ENCODE data around the gene USP14.

The USP14 gene

DNA sequence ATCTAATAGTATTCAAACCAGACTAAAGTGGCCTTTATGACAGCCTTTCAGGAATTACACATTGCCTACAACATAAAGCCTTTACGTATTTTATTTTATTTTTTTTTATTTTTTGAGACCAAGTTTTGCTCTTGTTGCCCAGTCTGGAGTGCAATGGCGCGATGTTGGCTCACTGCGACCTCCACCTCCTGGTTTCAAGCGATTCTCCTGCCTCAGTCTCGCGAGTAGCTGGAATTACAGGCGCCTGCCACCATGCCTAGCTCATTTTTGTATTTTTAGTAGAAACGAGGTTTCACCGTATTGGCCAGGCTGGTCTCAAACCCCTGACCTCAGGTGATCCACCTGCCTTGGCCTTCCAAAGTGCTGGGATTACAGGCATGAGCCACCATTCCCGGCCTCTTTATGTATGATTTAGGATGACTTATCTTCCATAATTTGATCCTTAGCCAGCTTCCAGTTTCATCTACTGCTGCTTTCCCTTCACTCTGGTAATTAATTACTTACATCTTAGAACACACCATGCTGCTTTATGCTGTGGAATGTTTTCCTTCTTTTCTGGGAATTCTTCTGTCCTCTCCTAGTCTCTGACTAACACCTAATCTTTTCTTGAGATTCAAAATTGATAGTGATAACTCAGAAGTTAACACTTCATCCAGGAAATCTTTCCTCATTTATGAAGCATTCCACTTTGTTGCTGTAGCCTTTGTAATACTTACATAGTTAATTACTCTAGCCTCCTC is 2.6 kb downstream of the USP14 start:
- no peak for DNase-seq

DNA sequence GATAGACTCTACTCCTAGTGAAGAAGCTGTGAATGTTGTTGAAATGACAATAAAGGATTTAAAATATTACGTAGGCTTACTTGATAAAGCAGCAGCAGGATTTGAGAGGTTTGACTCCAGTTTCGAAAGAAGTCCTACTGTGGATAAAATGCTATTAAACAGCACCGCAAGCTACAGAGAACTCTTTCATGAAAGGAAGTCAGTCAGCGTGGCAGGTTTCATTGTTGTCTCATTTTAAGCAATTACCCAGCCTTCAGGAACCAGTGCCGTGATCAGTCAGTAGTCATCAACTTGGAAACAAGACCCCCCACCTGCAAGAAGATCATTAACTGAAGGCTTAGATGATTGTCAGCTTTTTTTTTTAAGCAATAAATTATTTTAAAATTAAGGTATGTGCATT is 14.0 kb downstream of the USP14 start:
- no peak for DNase-seq

DNA sequence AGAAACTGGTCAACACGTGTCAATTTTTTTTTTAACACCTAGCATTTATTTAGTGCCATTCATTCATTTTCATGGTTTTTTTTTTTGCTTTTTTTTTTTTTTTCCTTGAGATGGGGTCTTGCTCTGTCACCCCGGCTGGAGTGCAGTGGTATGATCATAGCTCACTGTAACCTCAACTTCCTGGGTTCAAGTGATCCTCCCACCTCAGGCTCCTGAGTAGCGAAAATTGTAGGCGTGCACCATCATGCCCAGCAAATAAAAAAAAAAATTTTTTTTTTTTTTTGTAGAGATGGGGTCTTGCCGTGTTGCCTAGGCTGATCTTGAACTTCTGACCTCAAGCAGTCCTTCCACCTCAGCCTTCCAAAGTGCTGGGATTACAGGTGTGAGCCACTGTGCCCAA is 21.1 kb downstream of the USP14 start:
- DNase-seq: no peak

DNA sequence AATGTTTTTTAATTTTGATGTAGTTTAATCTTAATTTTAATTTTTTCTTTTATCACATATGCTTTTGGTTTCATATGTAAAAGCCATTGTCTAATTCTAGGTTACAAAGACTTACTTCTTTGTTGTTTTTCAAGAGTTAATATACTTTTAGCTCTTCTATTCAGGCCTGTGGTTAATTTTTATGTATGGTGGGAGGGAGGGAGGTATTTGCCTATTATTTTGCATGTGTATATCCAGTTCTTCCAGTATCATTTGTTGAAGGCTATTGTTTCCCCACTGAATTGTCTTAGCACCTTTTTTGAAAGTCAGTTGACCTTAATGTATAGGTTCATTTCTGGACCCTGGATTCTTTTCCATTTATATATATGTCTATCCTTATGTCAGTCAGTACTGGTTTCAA is 23.4 kb downstream of the USP14 start:
- DNase-seq: no peak

DNA sequence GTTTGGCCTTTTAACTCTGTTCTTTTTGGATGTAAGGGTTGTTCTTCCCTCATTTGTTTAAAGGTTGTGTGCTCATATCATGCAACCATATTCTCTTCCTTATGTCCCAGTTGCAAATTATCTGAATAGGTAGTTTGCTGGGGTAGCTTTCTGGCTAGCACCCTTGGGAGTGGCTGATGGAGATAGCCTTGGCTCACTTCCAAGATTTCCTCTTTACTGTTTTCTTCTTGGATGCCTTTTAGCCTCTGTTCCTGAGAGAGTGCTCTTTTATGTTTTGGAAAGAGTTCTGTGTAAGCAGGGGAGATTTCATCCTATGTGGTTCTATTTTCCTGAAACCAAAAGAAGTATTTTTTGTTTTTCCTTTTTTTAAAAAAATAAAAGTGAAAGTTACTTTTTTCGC is 25.4 kb downstream of the USP14 start:
- DNase-seq: no peak

DNA sequence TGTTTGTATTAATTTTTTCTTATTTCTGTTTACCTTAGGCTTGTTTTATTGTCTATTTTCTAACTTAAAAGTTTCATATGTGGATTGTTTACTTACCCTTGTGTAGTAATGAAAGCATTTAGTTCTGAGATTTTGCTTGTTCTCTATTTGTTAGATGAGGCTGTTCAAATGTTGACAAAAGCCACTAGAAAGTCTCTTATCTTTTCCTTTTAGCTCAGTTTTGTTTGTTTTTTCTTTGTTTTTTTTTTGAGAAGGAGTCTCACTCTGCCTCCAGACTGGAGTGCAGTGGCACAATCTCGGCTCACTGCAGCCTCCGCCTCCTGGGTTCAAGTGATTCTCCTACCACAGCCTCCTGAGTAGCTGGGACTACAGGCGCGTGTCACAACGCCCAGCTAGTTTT is 30.9 kb downstream of the USP14 start:
- no peak for DNase-seq

DNA sequence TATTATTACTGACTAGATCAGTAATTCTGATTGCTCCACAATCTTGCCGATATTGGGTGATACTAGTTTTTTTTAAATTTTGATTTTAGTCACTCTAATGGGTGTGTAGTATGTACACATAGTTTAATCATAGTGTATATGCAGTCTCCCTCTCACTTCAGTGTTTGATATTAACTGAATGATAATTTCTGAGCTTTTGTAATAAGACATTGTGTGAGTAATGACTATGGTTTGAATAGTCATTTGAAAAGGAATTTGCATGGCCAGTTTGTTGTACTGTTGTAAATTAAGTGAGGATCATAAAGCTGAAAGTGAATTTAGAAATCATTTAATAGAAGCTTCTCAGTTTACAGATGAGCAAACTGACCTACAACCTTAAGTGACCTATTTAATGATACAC is 33.4 kb downstream of the USP14 start:
- no peak for DNase-seq

DNA sequence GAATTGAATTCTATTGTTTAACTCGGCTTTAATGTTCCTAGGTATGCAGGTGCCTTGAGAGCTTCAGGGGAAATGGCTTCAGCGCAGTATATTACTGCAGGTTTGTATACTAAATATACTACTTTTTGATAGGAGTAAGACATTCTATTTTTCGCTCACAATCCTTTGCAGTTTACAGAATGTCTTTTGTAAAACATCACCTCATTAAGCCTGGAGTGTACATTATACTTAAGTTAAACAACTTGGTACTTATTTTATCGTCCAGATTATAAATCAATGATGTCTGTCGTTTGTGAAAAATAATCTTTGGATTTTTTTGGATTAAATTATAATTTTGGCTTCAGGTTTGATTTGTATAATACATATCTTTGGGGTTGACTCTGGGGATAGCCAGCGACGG is 34.4 kb downstream of the USP14 start:
- DNase-seq: no peak

DNA sequence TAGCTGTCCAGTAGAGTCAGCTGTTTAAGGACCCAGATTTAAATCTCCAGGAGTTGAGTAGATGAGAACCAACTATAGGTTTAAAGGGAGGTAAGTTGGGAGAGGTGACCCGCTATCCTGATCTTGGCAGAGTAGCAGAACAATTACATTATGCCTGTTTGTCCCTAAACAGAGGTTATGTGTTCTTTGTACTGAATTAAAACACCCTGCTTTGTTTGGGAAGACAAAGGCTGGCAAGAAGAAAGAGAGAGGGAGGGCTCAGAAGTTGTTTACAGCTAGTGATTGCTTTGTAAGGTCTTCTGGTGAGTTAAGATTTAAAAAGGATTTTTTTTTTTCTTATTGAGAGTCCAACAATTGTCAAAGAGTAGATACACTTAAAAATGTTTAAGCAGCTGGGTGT is 37.3 kb downstream of the USP14 start:
- DNase-seq: no peak

DNA sequence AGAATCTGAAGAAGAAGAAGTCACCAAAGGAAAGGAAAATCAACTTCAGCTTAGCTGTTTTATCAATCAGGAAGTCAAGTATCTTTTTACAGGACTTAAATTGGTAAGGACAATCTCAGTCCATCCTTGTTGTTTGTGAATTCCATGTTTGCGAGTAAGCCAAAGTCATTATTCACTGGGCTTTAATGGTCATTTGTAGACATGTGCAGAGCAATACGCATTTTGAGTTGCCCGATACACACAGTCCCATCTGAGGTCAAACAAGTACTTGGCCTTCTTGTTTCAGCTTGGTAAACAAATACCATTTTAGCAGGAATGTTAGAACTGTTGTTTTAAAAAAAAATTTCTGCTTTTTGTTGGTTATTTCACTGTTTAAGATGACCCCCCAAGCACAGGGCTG is 40.9 kb downstream of the USP14 start:
- DNase-seq: no peak

DNA sequence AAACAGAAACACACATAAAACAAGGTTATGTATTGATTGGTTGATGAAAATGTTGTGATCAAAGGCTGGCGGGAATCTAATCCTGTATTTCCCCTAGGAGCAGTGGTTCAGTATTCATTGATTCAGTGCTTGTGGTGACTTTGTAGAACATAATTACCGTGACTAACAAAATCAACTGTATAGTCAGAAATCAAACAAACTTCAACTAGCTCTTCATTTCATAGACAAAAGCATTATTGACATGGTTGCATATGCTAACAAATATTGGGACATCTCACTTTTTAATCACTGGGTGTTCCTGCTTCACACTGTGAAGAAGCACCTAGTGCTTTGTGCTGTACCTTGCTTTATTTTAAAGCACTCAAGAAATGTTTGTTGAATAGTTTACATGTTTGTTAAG is 41.4 kb downstream of the USP14 start:
- DNase-seq: no peak

DNA sequence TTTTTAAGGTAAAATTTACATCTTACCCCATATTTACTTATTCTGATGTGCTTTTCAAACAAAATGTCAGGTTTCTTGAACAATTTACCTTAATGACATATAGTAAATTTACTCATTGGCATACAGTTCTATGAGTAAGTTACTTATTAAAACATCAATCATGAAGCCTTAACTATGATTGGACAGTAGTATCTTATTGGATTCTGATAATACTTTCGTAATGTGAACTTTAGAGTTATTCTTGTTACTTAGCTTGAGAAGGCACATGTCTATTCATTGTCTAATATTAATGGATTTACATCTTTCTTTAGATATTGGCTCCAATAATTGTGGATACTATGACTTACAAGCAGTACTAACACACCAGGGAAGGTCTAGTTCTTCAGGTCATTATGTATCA is 51.7 kb downstream of the USP14 start:
- DNase-seq: no peak

DNA sequence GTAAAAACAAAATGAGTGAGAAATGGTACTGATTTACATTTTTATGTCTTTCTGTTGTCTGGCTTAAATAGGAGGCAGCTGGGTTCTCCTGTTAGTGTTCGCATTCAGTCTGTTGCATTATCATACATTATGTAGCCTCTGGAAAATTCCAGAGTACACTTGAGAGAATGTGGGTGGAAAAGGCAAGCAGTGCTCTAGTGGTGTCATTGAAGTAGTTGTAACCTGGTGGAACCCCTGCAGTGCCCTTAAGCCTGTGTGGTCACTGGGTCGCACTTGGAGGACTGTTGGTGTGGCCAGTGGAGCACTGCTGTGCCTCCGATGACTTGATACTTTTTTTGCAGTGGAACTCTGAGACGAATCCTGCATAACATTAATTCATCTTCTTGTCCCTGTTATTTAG is 52.4 kb downstream of the USP14 start:
- DNase-seq: no peak

DNA sequence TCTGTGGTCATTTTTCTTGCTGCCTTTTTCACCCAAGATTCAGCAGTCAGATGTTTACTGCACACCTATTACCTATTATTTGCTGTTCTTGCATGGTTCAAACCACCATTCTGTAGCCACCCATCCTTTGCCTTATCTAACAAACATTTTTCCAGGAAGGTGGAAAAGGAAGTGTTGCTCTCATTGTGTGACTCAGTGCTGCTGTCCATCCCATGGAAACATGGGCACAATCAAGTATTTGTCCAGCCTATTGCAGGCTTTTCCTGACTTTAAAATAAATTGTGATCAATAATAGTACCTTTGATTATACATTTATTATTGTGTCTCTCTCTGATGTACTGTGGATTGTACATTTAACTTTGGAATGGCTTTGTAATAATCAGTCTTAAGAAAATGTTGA is 53.2 kb downstream of the USP14 start:
- no peak for DNase-seq

DNA sequence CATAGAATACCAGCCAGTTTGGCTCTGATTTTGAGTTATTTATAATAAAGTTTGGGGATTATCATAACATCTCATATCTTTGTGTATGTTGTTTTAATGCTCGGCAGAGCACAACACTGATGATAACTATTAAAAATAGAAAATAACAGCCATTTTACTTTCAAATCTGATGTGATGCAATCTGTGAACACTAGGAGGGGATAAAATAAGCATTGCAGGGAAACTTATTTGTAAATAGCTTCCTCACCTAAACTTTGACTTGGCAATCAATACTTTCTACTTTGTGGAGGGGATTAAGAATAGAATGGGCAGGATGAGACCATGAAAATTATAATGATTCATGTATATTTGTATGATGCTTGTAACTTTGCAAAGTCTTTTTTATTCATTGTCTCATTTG is 54.4 kb downstream of the USP14 start:
- no peak for DNase-seq

DNA sequence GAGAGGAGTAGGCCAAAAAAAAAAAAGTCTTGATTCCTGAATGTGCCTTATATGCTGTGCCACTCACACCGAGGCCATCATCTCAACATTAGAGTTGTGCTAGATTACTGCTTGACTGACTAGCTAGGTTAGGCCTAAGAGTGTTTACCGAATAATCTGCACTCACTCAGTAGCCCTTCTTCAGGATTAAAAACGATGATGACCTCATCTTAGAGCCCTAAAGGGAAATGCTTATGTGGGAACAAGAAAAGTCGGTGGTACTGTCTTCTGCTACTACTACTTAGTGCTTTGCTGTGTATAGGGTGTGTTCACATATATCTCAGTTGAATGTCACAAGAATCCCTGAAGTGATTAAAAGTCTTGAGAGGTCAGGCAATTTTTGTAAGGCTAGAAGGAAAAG is 55.1 kb downstream of the USP14 start:
- DNase-seq: no peak

DNA sequence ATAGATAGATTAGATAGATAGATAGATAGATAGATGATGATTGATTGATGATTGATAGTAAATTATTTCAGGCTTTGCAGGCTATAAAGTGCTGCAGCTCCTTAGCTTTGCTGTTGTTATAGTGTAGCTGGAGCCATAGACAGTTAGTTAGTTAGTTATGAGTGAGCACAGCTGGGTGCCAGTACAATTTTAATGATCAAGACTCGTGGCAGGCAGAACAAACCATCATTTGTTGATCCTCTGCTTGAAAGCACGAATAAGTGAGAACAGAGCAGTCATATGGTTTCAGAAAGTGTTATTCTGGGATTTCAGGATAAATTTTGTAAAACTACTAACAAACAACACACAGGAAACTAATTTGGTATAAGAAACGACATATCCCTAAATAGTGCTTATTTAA is 55.6 kb downstream of the USP14 start:
- DNase-seq: no peak

DNA sequence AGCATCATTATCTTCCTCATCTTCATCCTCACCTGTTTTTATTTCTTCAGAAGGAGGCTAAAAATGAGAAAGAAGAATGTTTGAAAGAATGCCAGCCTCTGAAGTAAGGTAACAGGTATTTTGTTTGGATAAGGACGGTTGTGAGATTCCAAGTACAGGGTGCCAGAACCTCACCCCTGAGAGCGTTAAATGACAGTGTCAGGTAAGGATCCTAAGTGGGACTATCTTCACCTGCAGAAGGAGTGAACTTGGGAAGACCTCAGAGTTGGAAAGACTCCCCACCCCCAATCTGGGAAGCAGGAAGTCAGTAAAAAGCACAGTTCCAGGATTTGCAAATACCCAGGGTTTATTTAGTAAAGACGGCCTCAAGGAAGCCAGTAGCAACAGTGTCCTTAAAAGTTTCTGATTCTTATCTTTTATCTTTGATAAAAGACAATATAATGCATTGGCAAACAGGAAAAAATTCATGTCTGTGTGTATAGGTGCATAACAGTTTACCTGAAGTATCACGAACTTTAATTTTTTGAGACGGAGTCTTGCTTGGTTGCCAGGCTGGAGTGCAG is 57.2 kb downstream of the USP14 start:
- DNase-seq: no peak

DNA sequence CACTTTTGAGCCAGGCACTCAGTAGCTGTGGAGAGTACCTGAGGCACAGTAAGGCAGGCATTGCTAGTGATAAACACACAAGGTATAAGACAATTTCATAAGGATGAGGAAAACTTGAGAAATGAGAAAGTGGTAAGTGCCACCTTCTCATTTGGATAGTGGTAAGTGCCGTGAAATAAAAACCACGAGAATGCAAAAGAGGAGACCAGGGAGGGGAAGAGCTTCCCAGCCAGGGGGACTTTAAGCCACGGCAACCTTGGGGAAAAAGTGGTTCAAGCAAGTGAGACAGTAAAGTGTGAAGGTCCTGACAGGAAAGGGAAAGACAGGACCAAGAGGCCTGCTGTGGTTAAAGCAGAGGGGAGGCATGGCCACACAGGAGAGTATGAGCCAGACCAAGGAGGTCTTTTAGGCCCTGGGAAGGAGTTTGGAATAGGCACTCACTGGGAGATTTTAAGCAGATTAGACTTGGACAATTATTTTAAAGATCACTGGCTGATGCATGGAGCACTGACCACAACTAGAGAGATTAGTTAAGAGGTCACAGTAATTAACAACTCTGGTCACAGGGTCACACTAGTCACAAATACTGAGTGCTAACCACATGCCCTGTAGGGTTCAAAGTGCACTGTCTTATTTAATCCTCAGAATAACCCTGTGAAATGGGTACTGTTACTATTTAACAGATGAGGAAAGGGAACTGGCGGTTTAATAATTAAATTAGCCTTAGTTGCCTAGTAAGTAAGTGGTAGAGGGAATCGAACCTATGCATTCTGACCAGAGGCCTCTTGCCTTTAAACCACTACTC is 59.4 kb downstream of the USP14 start:
- no peak for DNase-seq

DNA sequence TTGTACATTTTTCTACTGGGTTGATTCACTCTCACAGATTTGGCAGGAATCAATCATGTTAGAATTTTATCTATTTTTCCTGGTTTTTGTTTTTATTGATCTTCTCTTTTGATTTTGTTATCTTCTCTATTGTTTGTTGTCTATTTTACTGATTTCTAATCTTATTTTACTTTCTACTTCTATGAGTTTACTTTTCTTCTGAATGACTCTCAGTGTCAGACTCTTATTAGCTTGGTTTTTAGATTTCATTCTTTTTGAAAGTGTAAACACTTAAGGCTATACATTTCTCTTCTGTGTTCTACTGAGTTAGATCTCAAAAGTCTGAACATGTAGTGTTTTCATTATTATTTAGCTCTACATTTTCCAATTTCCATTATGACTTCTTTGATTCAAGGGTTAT is 62.4 kb downstream of the USP14 start:
- DNase-seq: no peak

DNA sequence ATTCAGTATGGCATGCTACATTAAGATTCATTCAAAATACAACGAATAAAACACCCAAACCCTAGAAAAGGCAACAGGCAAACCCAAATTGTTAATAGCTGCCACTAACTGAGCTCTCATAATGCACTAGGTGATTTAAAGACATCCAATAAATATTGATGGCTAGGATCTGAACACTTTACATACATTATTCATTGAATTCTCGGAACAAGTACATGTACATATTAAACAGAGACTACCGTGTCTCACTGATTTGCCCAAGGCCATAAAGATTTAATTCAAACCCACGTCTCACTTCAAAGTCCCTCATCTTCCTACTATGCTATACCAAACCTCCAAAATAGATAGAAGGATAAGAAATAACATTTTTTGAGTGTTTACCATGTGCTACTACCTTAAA is 67.4 kb downstream of the USP14 start:
- DNase-seq: no peak

DNA sequence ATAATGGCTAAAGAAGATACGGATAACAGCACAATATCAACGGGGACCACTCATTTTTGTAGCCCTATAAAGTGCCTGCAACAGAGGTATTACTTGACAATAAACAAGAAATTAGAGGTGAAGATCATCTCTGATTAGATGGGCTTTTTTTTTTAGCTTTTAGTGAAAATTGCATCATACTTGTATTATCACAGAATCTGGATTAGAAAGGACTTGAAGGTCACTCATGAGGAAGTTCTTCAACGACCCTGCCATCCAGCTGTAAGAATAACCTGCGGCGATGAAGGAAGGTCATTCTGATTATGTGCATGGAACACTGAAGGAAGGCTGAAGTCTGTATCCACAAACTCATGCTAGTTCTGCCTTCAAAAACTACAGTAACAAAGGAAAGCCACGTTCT is 69.0 kb downstream of the USP14 start:
- no peak for DNase-seq

DNA sequence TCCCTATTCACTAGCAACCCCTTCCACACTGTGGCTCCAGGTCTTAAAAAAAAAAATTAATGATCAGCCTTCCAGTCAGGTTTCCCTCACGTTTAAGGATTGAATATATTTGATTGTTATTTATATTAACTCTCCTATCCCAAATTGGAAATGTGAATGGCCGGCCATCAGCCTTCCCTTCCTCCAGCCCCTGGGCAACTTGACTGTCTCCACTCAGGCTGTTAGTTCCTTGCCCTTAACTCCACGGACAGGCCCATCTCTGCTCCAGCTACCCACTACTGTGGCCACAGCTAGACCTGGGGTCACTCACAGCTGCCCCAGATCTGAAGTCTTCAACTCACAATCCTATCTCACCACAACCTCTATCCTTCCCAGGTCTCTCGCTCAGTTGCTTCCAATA is 69.5 kb downstream of the USP14 start:
- DNase-seq: no peak

DNA sequence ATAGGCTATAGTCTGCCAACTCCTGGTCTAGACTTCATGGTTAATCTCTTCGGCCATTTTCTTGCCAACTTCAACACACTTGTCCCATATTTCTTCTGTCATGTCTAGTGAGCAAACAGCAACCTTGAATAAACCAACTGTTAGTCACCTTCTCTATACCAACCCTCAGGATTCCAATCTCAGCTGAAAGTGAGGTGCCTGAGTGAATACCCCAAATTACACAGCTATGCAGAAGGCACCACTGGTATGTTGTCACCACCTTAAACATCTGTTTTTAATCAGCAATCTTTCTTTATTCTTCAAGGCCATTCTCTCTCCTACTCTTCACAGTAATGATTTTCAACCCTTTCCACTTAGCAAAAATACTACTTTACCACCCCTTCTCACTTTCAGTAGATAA is 70.2 kb downstream of the USP14 start:
- no peak for DNase-seq
